ENCODE results near the gene PRR7.

The PRR7 gene

GRCh38 chr5:177489119-177489716 lies 42.6 kb downstream of the PRR7 start:
- no peaks in the 10 kb centered on the region; the same call in 1 of the 2 replicates for H3K4me1 ChIP-seq (ENCODE audit: control insufficient read depth, insufficient read depth, low read length)
- H3K27ac ChIP-seq (ENCODE audit: extremely low read depth, low read depth, low read length), result no peak overlapping the region
- ChIA-PET POLR2A (interaction anchor here (0.5 to 1.6 kb wide), 4 partner anchors 7 to 28 kb away, joined by 3 to 5 read pairs (median 3); partner anchors contain the start of gene PDLIM7), CTCF (interaction anchor here (1.0 to 3.3 kb wide), 5 partner anchors 11 to 31 kb away, joined by 3 to 20 read pairs (median 5); no protein-coding TSS in a partner anchor)
- peak; percentile 57 for TF ChIP-seq ZFHX2 (tag by site-specific recombination; conservative IDR thresholded peaks at IDR 0.05)
- no peak for TF ChIP-seq SP7 (tag by site-specific recombination; IDR thresholded peaks at IDR 0.05)
- TF ChIP-seq ZSCAN4 (tag by site-specific recombination; IDR thresholded peaks at IDR 0.05), result no peak
- peak; percentile 69 for TF ChIP-seq EGR2 (tag by site-specific recombination; IDR thresholded peaks at IDR 0.05; ENCODE audit: low read depth)
- TF ChIP-seq KLF9 (tag by site-specific recombination; IDR thresholded peaks at IDR 0.05; ENCODE audit: low read depth), result peak; percentile 54
- H3K36me3 ChIP-seq (ENCODE audit: control insufficient read depth in 2 of 2, insufficient read depth in 1 of 2, low read length in 2 of 2), result peaks cover 16 to 79% of the 10 kb centered on the region in 2 experiments; a peak in 2 of 3 replicates
- no peak overlapping the region for H3K4me3 ChIP-seq (ENCODE audit: low read depth, low read length)
- H3K9me3 ChIP-seq (ENCODE audit: control insufficient read depth, insufficient read depth, low read depth, low read length), result no peaks in the 10 kb centered on the region

- ChIA-PET POLR2A (interaction anchor here (0.6 kb wide), 1 partner anchor 206 kb away, joined by 5 read pairs; no protein-coding TSS in a partner anchor), CTCF (interaction anchor here (0.7 to 3.3 kb wide), 5 partner anchors 9 to 35 kb away, joined by 4 to 20 read pairs (median 7); no protein-coding TSS in a partner anchor)
- H3K9me3 ChIP-seq (ENCODE audit: control insufficient read depth, insufficient read depth, low read depth, low read length), result no peaks in the 10 kb centered on the region
- H3K4me3 ChIP-seq (ENCODE audit: low read depth, low read length), result no peak overlapping the region
- H3K4me1 ChIP-seq (ENCODE audit: control insufficient read depth, insufficient read depth, low read length), result peaks cover 11% of the 10 kb centered on the region
- peaks cover 16 to 76% of the 10 kb centered on the region in 2 experiments; a peak in 2 of 3 replicates for H3K36me3 ChIP-seq (ENCODE audit: control insufficient read depth in 2 of 2, insufficient read depth in 1 of 2, low read length in 2 of 2)
- no peak overlapping the region for H3K27ac ChIP-seq (ENCODE audit: extremely low read depth, low read depth, low read length)
- TF ChIP-seq GFI1B (tag by site-specific recombination; IDR thresholded peaks at IDR 0.05) (no peak), ZNF423 (tag by site-specific recombination; IDR thresholded peaks at IDR 0.05) (no peak), GLI4 (tag by site-specific recombination; IDR thresholded peaks at IDR 0.05) (no peak), ZNF138 (tag by site-specific recombination; IDR thresholded peaks at IDR 0.05; ENCODE audit: borderline replicate concordance) (no peak), ZNF623 (tag by site-specific recombination; IDR thresholded peaks at IDR 0.05) (no peak), ZNF501 (tag by site-specific recombination; IDR thresholded peaks at IDR 0.05) (no peak), ZNF518A (tag by site-specific recombination; conservative IDR thresholded peaks at IDR 0.05; ENCODE audit: low read depth) (no peak), ZNF302 (tag by site-specific recombination; IDR thresholded peaks at IDR 0.05; ENCODE audit: low read depth) (no peak), ZBTB8A (tag by site-specific recombination; IDR thresholded peaks at IDR 0.05) (no peak), ZBTB48 (tag by site-specific recombination; IDR thresholded peaks at IDR 0.05) (no peak), HOXC10 (CRISPR knock-in tag; IDR thresholded peaks at IDR 0.05) (no peak), ZNF366 (tag by site-specific recombination; conservative IDR thresholded peaks at IDR 0.05) (peak; percentile 98), EGR2 (tag by site-specific recombination; IDR thresholded peaks at IDR 0.05; ENCODE audit: low read depth) (peak; percentile 95), OSR2 (tag by site-specific recombination; IDR thresholded peaks at IDR 0.05) (no peak), ZNF155 (tag by site-specific recombination; IDR thresholded peaks at IDR 0.05) (no peak), ZNF132 (tag by site-specific recombination; IDR thresholded peaks at IDR 0.05; ENCODE audit: borderline replicate concordance) (no peak), TCF7L2 (IDR thresholded peaks at IDR 0.05; ENCODE audit: borderline replicate concordance, low read depth, low read length) (no peak), ZNF510 (tag by site-specific recombination; IDR thresholded peaks at IDR 0.05; ENCODE audit: insufficient replicate concordance) (no peak), ZFHX2 (tag by site-specific recombination; conservative IDR thresholded peaks at IDR 0.05) (peak; percentile 92), ZNF677 (tag by site-specific recombination; IDR thresholded peaks at IDR 0.05) (no peak), GLIS2 (tag by site-specific recombination; IDR thresholded peaks at IDR 0.05) (no peak), ZNF544 (tag by site-specific recombination; IDR thresholded peaks at IDR 0.05) (no peak), BCL11A (tag by site-specific recombination; IDR thresholded peaks at IDR 0.05; ENCODE audit: low read depth) (no peak), ZNF621 (tag by site-specific recombination; IDR thresholded peaks at IDR 0.05) (no peak), ZBTB17 (tag by site-specific recombination; IDR thresholded peaks at IDR 0.05) (no peak)
These were observed 43.8 kb downstream of the PRR7 start for GRCh38 chr5:177490311-177490991.
